Measurements from ENCODE around the gene SMIM1.

Gene SMIM1

DNA sequence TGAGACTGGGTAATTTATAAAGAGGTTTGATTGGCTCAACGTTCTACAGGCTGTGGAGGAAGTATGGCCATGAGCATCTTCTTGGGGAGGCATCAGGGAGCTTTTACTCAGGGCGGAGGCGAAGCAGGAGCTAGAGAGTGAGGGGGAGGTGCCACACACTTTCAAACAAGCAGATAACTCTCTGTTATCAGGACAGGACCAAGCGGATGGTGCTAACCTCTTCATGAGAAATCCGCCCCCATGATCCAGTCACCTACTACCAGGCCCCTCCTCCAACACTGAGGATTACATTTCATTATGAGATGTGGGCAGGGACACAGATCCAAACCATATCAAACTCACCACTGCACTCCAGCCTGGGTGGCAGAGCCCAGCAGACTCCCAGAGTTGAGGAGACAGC, 35.2 kb downstream of the SMIM1 start:
- TF ChIP-seq, protein P1, sequence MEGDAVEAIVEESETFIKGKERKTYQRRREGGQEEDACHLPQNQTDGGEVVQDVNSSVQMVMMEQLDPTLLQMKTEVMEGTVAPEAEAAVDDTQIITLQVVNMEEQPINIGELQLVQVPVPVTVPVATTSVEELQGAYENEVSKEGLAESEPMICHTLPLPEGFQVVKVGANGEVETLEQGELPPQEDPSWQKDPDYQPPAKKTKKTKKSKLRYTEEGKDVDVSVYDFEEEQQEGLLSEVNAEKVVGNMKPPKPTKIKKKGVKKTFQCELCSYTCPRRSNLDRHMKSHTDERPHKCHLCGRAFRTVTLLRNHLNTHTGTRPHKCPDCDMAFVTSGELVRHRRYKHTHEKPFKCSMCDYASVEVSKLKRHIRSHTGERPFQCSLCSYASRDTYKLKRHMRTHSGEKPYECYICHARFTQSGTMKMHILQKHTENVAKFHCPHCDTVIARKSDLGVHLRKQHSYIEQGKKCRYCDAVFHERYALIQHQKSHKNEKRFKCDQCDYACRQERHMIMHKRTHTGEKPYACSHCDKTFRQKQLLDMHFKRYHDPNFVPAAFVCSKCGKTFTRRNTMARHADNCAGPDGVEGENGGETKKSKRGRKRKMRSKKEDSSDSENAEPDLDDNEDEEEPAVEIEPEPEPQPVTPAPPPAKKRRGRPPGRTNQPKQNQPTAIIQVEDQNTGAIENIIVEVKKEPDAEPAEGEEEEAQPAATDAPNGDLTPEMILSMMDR (IDR thresholded peaks at IDR 0.05), result no peak

- TF ChIP-seq, protein P1 (IDR thresholded peaks at IDR 0.05), result no peak
Measured at GRCh38 chr1:3809680-3810079, 37.1 kb downstream of the SMIM1 start.

- TF ChIP-seq, protein P1 (IDR thresholded peaks at IDR 0.05), result no peak
Measured at GRCh38 chr1:3811595-3811911, 39.0 kb downstream of the SMIM1 start.

DNA sequence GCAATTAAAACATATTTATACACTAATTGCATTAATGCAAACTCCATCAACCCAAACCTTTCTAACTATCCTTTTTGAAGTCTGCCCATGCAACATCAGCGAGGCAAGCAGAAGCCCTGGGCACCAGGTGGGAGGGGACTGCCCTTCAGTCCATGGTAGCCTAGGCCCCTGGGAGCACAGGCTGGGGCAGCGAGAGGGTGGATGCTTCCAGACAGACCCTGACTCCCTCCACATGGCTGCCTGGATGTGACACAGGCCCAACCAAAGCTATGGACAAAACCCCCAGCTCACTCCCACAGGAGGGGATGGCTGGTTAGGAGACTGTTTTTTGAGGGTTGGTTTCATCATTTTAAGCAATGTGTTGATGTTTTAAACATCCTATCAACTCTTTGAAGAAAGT, 41.5 kb downstream of the SMIM1 start:
- TF ChIP-seq, protein P1 (IDR thresholded peaks at IDR 0.05), result no peak

DNA sequence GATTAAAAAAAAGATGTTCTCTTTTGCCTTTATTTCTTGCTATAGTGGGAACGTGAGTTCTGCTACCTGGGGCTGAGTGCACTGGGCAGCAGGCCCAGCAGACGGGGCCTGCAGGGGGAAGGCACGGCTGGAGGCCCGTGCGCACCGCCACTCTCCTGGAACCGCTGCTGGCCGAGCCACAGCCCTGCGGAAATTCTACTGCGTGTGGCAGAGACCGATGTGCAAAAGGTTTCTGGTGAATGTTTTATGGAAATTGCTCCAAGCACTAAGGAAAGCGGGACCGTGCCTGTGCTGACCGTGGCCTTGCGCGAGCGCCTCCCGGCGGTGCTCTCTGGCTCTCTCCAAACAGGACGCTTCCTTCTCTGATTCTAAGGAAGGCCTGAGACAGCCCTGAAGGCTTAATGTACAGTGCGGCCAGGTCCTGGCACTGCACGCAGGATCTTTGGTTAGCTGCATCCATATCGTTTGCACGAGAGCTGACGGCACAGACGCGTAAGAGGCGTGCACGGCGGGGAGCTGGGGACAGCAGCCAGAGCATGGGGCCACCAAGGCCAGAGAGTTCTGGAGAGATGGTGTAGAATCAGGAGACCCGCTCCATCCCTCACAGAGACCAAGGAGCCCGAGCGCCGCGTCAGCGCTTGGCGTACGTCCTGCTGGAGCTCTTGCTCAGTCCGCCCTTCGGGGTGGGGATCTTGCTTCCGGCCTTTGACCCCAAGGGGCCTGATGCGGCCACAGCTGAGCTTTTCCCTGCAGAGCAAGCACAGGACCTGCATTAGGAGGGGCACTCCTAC, 42.4 kb downstream of the SMIM1 start:
- TF ChIP-seq, protein P1 (IDR thresholded peaks at IDR 0.05), result no peak

DNA sequence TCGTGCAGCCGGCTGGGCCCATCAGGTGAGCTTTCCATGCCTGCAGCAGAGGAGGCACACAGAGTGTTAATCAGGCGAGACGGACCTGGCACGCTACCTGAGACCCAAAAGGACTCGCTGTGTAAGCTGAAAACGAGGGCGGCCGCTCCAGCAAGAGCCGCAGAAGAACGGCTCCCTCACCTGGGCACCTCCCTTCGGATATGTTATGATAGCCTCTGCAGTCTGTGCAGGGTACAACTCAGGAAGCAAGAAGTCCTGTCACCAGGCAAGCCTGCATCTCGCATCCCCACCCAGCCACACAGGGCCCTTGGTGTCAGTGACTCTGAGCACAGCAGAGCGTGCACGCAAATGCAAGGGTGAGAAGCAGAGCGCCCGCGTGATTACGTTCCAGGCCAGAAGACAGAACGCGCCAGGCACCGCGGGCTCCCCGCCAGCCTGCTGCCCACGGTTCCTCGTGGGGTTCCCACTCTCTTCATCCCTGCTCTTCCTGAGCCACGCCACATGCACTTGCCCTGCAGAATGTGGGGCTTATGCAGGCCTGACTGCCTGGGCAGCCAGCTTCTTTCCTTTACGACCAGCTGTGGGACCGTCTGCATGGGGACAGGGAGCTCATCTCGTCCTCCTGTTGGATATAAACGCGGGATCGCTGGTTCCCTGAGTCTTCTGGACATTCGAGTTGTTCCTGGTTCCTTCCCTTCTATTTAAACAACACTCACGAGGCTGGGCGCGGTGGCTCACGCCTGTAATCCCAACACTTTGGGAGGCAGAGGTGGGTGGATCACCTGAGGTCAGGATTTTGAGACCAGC, 44.0 kb downstream of the SMIM1 start:
- TF ChIP-seq, protein P1 (IDR thresholded peaks at IDR 0.05), result no peak

GRCh38 chr1:3817138-3817740, 44.7 kb downstream of the SMIM1 start:
- TF ChIP-seq, protein P1 (IDR thresholded peaks at IDR 0.05), result no peak

Measured in LNCAP (cell line).